Activated CD8-positive, alpha-beta memory T cell treated with anti-CD3 and anti-CD28 coated beads for 4 hours (primary cell): ENCODE data around the gene CDC25B.
A peak's percentile ranks its signal among the peaks of the same experiment; 100 is the strongest.

Experiments
- DNase-seq, 2 donors: peaks; one replicate each; pipeline ENCODE4 v3.0.0-alpha.2; 2020; ENCODE audit warnings: low read depth in 2 of 2

CDC25B gene

GRCh38 chr20:3763671-3764601 is 32.2 kb upstream of the CDC25B start:
- DNase-seq, result no peak

- DNase-seq, result no peak
Measured at GRCh38 chr20:3764659-3765058, 31.5 kb upstream of the CDC25B start.

GRCh38 chr20:3765171-3765882 is 30.8 kb upstream of the CDC25B start:
- no peak for DNase-seq

GRCh38 chr20:3766422-3767109 is 29.5 kb upstream of the CDC25B start:
- no peak for DNase-seq

GRCh38 chr20:3767110-3767426 is 29.0 kb upstream of the CDC25B start:
- DNase-seq, result no peak

- DNase-seq, result peak; percentile 91 to 94
Measured at GRCh38 chr20:3767427-3768341, 28.4 kb upstream of the CDC25B start, which contains the start of gene ADISSP. Gene ADISSP, minus strand, starts transcription at chr20:3767753. Its CDS starts 7,653 bp downstream, at chr20:3760100.

GRCh38 chr20:3768342-3769130 is 27.6 kb upstream of the CDC25B start:
- DNase-seq, result peak; percentile 60 to 77

GRCh38 chr20:3771552-3772058 is 24.5 kb upstream of the CDC25B start:
- DNase-seq, result no peak

- DNase-seq, result no peak
Measured at GRCh38 chr20:3775457-3776108, 20.5 kb upstream of the CDC25B start.

GRCh38 chr20:3777381-3777715 is 18.8 kb upstream of the CDC25B start:
- no peak for DNase-seq

- no peak for DNase-seq
Measured at GRCh38 chr20:3777716-3778629, 18.1 kb upstream of the CDC25B start.

GRCh38 chr20:3778976-3779375 is 17.1 kb upstream of the CDC25B start:
- DNase-seq, result no peak

GRCh38 chr20:3781153-3781910 is 14.8 kb upstream of the CDC25B start, which contains the start of gene SPEF1:
Gene SPEF1, minus strand, starts transcription at chr20:3781448. Its CDS starts 161 bp downstream, at chr20:3781287.
- DNase-seq, result no peak

GRCh38 chr20:3782597-3782996 is 13.5 kb upstream of the CDC25B start:
- no peak for DNase-seq

GRCh38 chr20:3783068-3783489 is 13.0 kb upstream of the CDC25B start:
- no peak for DNase-seq

GRCh38 chr20:3783511-3784195 is 12.5 kb upstream of the CDC25B start:
- no peak for DNase-seq

GRCh38 chr20:3784216-3784853 is 11.8 kb upstream of the CDC25B start:
- no peak for DNase-seq
